GM21381 (cell line): Measurements from ENCODE around the gene DCBLD1.
A peak's percentile ranks its signal among the peaks of the same experiment; 100 is the strongest.
"Not testable (repeated sequence)": the region's sequence is repeated elsewhere in the genome, so short reads cannot be mapped to it uniquely, and the experiment has no call there.

ENCODE experiments used
- ATAC-seq: cut with Tn5 transposase; IDR thresholded peaks from one replicate; pipeline ENCODE4 v1.9.1; 2021; ENCODE audit warnings: mild to moderate bottlenecking, moderate library complexity; ENCODE audit not compliant: unreplicated experiment

Gene DCBLD1

GRCh38 chr6:117482240-117483003 lies at the start of gene DCBLD1:
Gene DCBLD1 (plus strand): TSS chr6:117482674. CDS start chr6:117482782, 108 bp downstream.
- ATAC-seq = peak; percentile 77

GRCh38 chr6:117440706-117441525 lies 41.6 kb upstream of the DCBLD1 start:
- ATAC-seq = no peak

GRCh38 chr6:117441824-117442264 lies 40.6 kb upstream of the DCBLD1 start:
- ATAC-seq = no peak

- not testable (repeated sequence) for ATAC-seq
These were observed 40.2 kb upstream of the DCBLD1 start for GRCh38 chr6:117442313-117442712.

GRCh38 chr6:117444600-117444999 lies 37.9 kb upstream of the DCBLD1 start:
- ATAC-seq = no peak

GRCh38 chr6:117446861-117447260 lies 35.6 kb upstream of the DCBLD1 start:
- no peak for ATAC-seq

- no peak for ATAC-seq
These were observed 34.5 kb upstream of the DCBLD1 start for GRCh38 chr6:117448011-117448410.

- no peak for ATAC-seq
These were observed 33.6 kb upstream of the DCBLD1 start for GRCh38 chr6:117448732-117449485.

- ATAC-seq = no peak
These were observed 32.7 kb upstream of the DCBLD1 start for GRCh38 chr6:117449549-117450439.

- no peak for ATAC-seq
These were observed 30.8 kb upstream of the DCBLD1 start for GRCh38 chr6:117451671-117452070.

- ATAC-seq = no peak
These were observed 26.2 kb upstream of the DCBLD1 start for GRCh38 chr6:117456250-117456649.

- no peak for ATAC-seq
These were observed 25.5 kb upstream of the DCBLD1 start for GRCh38 chr6:117456998-117457397.

- no peak for ATAC-seq
These were observed 23.1 kb upstream of the DCBLD1 start for GRCh38 chr6:117459204-117459944.

GRCh38 chr6:117463762-117464665 lies 18.5 kb upstream of the DCBLD1 start:
- peak; percentile 71 for ATAC-seq

GRCh38 chr6:117464700-117465099 lies 17.8 kb upstream of the DCBLD1 start:
- ATAC-seq = no peak

GRCh38 chr6:117465691-117466090 lies 16.8 kb upstream of the DCBLD1 start:
- no peak for ATAC-seq

GRCh38 chr6:117467876-117468275 lies 14.6 kb upstream of the DCBLD1 start:
- no peak for ATAC-seq

GRCh38 chr6:117468527-117468926 lies 13.9 kb upstream of the DCBLD1 start:
- ATAC-seq = not testable (repeated sequence)
